ENCODE data around the gene TIMM13. TPM values are rescaled to one million over a fixed set of nuclear protein-coding genes. Genes with fewer than 3 reads are reported as not detected.

The TIMM13 gene
- polyA plus RNA-seq, 3 donors: 17.3 to 89.3 (median 72.4) TPM

- Histone ChIP-seq H3K36me3 (replicated peaks in 1 of 2; ENCODE audit: control insufficient read depth in 1 of 2, insufficient read depth in 2 of 2, low read length in 2 of 2) (peaks cover 39 to 72% of the 10 kb centered on the region in 2 donors), H3K4me3 (replicated peaks in 1 of 3; ENCODE audit: low read depth in 2 of 3, low read length in 3 of 3) (no peak overlapping the region), H4K20me1 (ENCODE audit: insufficient read depth, low read length) (no peaks in the 10 kb centered on the region), H3K4me2 (replicated peaks; ENCODE audit: extremely low read depth, low read length, poor library complexity, severe bottlenecking) (no peak overlapping the region), H3K4me1 (ENCODE audit: control insufficient read depth in 1 of 2, insufficient read depth in 2 of 2, low read length in 2 of 2) (no peaks in the 10 kb centered on the region), H3K9ac (ENCODE audit: insufficient read depth, low read length, poor library complexity, severe bottlenecking) (no peak overlapping the region), H3K27ac (ENCODE audit: low read depth in 1 of 2, low read length in 2 of 2) (no peak overlapping the region), H2AFZ (ENCODE audit: insufficient read depth, low read depth, low read length, poor library complexity, severe bottlenecking) (no peak overlapping the region), H3K27me3 (ENCODE audit: control insufficient read depth in 2 of 2, insufficient read depth in 2 of 2, low read length in 2 of 2) (no peaks in the 10 kb centered on the region), H3K79me2 (ENCODE audit: insufficient read depth, low read length) (peaks cover 14% of the 10 kb centered on the region), H3K9me3 (replicated peaks in 1 of 2; ENCODE audit: control insufficient read depth in 1 of 2, insufficient read depth in 1 of 2, low read length in 2 of 2) (no peaks in the 10 kb centered on the region)
- over 99% methylated on average over 17 of the region's 30 CpGs for WGBS (ENCODE audit: insufficient coverage)
- TF ChIP-seq, protein P1, sequence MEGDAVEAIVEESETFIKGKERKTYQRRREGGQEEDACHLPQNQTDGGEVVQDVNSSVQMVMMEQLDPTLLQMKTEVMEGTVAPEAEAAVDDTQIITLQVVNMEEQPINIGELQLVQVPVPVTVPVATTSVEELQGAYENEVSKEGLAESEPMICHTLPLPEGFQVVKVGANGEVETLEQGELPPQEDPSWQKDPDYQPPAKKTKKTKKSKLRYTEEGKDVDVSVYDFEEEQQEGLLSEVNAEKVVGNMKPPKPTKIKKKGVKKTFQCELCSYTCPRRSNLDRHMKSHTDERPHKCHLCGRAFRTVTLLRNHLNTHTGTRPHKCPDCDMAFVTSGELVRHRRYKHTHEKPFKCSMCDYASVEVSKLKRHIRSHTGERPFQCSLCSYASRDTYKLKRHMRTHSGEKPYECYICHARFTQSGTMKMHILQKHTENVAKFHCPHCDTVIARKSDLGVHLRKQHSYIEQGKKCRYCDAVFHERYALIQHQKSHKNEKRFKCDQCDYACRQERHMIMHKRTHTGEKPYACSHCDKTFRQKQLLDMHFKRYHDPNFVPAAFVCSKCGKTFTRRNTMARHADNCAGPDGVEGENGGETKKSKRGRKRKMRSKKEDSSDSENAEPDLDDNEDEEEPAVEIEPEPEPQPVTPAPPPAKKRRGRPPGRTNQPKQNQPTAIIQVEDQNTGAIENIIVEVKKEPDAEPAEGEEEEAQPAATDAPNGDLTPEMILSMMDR (IDR thresholded peaks at IDR 0.05): no peak
- Mint-ChIP-seq H3K27ac (no peak overlapping the region), H3K9me3 (no peaks in the 10 kb centered on the region), H3K4me3 (no peak overlapping the region), H3K36me3 (peaks cover 29 to 69% of the 10 kb centered on the region in 2 donors), H3K27me3 (ENCODE audit: low read depth in 3 of 3) (no peaks in the 10 kb centered on the region), H3K4me1 (no peaks in the 10 kb centered on the region)
- intact Hi-C loops (cut with micrococcal nuclease): no loop called here
- DNase-seq: no peak
Measured at GRCh38 chr19:2433854-2434253, 6.5 kb upstream of the TIMM13 start.

- Mint-ChIP-seq H3K4me1 (peaks cover 7% of the 10 kb centered on the region), H3K27me3 (ENCODE audit: low read depth in 3 of 3) (no peaks in the 10 kb centered on the region), H3K27ac (peak overlapping the region in 3 of 7 donors; percentile 37 to 73 (median 66)), H3K36me3 (peaks cover 22 to 55% of the 10 kb centered on the region in 2 donors), H3K9me3 (no peaks in the 10 kb centered on the region), H3K4me3 (no peak overlapping the region)
- Histone ChIP-seq H3K9me3 (replicated peaks in 1 of 2; ENCODE audit: control insufficient read depth in 1 of 2, insufficient read depth in 1 of 2, low read length in 2 of 2) (no peaks in the 10 kb centered on the region), H3K27ac (ENCODE audit: low read depth in 1 of 2, low read length in 2 of 2) (no peak overlapping the region), H3K4me1 (ENCODE audit: control insufficient read depth in 1 of 2, insufficient read depth in 2 of 2, low read length in 2 of 2) (peaks cover 6 to 11% of the 10 kb centered on the region in 2 donors), H3K9ac (ENCODE audit: insufficient read depth, low read length, poor library complexity, severe bottlenecking) (no peak overlapping the region), H4K20me1 (ENCODE audit: insufficient read depth, low read length) (no peaks in the 10 kb centered on the region), H3K36me3 (replicated peaks in 1 of 2; ENCODE audit: control insufficient read depth in 1 of 2, insufficient read depth in 2 of 2, low read length in 2 of 2) (peaks cover 27 to 57% of the 10 kb centered on the region in 2 donors), H2AFZ (ENCODE audit: insufficient read depth, low read depth, low read length, poor library complexity, severe bottlenecking) (no peak overlapping the region), H3K79me2 (ENCODE audit: insufficient read depth, low read length) (peaks cover 7% of the 10 kb centered on the region), H3K4me2 (replicated peaks; ENCODE audit: extremely low read depth, low read length, poor library complexity, severe bottlenecking) (no peak overlapping the region), H3K27me3 (ENCODE audit: control insufficient read depth in 2 of 2, insufficient read depth in 2 of 2, low read length in 2 of 2) (no peaks in the 10 kb centered on the region), H3K4me3 (replicated peaks in 1 of 3; ENCODE audit: low read depth in 2 of 3, low read length in 3 of 3) (no peak overlapping the region)
- DNase-seq: no peak
- TF ChIP-seq, protein P1 (IDR thresholded peaks at IDR 0.05): no peak
- intact Hi-C loops (cut with micrococcal nuclease): no loop called here
- 97% methylated on average over 18 of the region's 25 CpGs for WGBS (ENCODE audit: insufficient coverage)
Measured at GRCh38 chr19:2432131-2432848, 4.9 kb upstream of the TIMM13 start.

Data from CD14-positive monocyte (primary cell).